ENCODE results near the gene SCN10A.

DNA sequence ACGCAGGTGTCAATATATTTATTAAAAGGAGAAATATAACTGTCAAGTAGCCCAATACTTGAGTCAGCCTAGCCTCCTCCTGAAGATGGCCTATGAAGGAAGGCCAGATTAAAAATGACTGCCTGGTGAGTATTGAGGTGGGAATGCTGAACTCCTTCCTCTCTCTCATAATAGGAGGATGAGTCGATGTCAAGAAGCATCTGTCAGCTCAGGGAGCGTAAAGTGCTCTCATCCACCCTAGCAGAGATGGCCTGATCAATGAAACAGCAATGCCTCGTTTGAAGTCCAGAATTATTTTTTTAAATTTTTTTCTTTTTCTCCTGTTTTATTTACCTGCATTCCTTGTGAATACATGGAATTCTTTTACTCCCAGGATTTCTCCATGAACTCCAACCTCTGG lies 58.3 kb downstream of the SCN10A start:
- TF ChIP-seq, protein P1, sequence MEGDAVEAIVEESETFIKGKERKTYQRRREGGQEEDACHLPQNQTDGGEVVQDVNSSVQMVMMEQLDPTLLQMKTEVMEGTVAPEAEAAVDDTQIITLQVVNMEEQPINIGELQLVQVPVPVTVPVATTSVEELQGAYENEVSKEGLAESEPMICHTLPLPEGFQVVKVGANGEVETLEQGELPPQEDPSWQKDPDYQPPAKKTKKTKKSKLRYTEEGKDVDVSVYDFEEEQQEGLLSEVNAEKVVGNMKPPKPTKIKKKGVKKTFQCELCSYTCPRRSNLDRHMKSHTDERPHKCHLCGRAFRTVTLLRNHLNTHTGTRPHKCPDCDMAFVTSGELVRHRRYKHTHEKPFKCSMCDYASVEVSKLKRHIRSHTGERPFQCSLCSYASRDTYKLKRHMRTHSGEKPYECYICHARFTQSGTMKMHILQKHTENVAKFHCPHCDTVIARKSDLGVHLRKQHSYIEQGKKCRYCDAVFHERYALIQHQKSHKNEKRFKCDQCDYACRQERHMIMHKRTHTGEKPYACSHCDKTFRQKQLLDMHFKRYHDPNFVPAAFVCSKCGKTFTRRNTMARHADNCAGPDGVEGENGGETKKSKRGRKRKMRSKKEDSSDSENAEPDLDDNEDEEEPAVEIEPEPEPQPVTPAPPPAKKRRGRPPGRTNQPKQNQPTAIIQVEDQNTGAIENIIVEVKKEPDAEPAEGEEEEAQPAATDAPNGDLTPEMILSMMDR (IDR thresholded peaks at IDR 0.05) = no peak
- TF ChIP-seq POLR2A (IDR thresholded peaks at IDR 0.05) = no peak

Data from body of pancreas (tissue), 4 donors.